Fibroblast of villous mesenchyme (primary cell): Measurements from ENCODE around the gene ZNF107. TPM values are rescaled to one million over a fixed set of nuclear protein-coding genes. Genes with fewer than 3 reads are reported as not detected.
A peak's percentile ranks its signal among the peaks of the same experiment; 100 is the strongest.

Experiments
- DNase-seq: peaks from one replicate; pipeline ENCODE4 v3.0.0-alpha.2; 2010; ENCODE audit warnings: low read depth
- H3K4me3 ChIP-seq: 2 replicates; pipeline ENCODE4 v1.5.1; 2011; ENCODE audit warnings: low read depth, mild to moderate bottlenecking, low read length
- CTCF ChIP-seq: IDR thresholded peaks from 2 replicates; pipeline ENCODE4 v1.5.1; 2012; ENCODE audit warnings: low read depth, mild to moderate bottlenecking, low read length; ENCODE audit not compliant: insufficient read depth
- total RNA-seq: library from RNA; depleted of rRNA; stranded (reverse); fragments of >200 nt; gene quantifications from 2 replicates; pipeline ENCODE4 v1.2.3, GENCODE V29; 2012

The ZNF107 gene
- 2.3 and 3.9 TPM in 2 replicates for total RNA-seq

GRCh38 chr7:64665980-64666662 is at the start of gene ZNF107:
TSS of gene ZNF107 (plus strand) at chr7:64666133. CDS start at chr7:64666283, 150 bp downstream.
- no peak for TF ChIP-seq CTCF
- peak; percentile 95 for DNase-seq
- H3K4me3 ChIP-seq = peak within 1 kb of the TSS; percentile 89

GRCh38 chr7:64618785-64619456 is 47.0 kb upstream of the ZNF107 start:
- H3K4me3 ChIP-seq = no peak overlapping the region
- peak; percentile 60 for DNase-seq
- TF ChIP-seq CTCF = peak; percentile 51

GRCh38 chr7:64619705-64620104 is 46.2 kb upstream of the ZNF107 start:
- DNase-seq = no peak
- no peak for TF ChIP-seq CTCF
- no peak overlapping the region for H3K4me3 ChIP-seq

- DNase-seq = no peak
- no peak for TF ChIP-seq CTCF
- no peak overlapping the region for H3K4me3 ChIP-seq
These were observed 44.3 kb upstream of the ZNF107 start for GRCh38 chr7:64621656-64622055.

GRCh38 chr7:64625114-64626082 is 40.5 kb upstream of the ZNF107 start:
- TF ChIP-seq CTCF = peak; percentile 45
- DNase-seq = no peak
- no peak overlapping the region for H3K4me3 ChIP-seq

- TF ChIP-seq CTCF = no peak
- DNase-seq = no peak
- H3K4me3 ChIP-seq = no peak overlapping the region
These were observed 39.9 kb upstream of the ZNF107 start for GRCh38 chr7:64626083-64626469.
